ENCODE results near the gene CYRIA. TPM values are rescaled to one million over a fixed set of nuclear protein-coding genes. Genes with fewer than 3 reads are reported as not detected.

Gene CYRIA
- total RNA-seq, 1 donor from 2014 or later = 1.0 TPM

GRCh38 chr2:16677875-16678274, 12.2 kb upstream of the CYRIA start:
- Histone ChIP-seq H3K79me2 (ENCODE audit: low read depth) (no peaks in the 10 kb centered on the region), H2AFZ (replicated peaks) (no peak overlapping the region), H3K4me3 (no peak overlapping the region), H4K20me1 (ENCODE audit: low read depth) (no peaks in the 10 kb centered on the region), H3F3A (ENCODE audit: low read depth) (no peaks in the 10 kb centered on the region), H3K27me3 (peaks cover 7% of the 10 kb centered on the region), H3K36me3 (no peaks in the 10 kb centered on the region), H3K9ac (no peak overlapping the region), H3K4me1 (no peaks in the 10 kb centered on the region), H3K9me3 (ENCODE audit: low read depth) (peaks cover 6% of the 10 kb centered on the region), H3K27ac (no peak overlapping the region), H3K4me2 (no peak overlapping the region)
- no peak for DNase-seq (ENCODE audit: low spot score)
- H3K27me3 Mint-ChIP-seq (ENCODE audit: insufficient read depth, low read depth) = no peaks in the 10 kb centered on the region
- H3K4me1 Mint-ChIP-seq = peaks cover 3% of the 10 kb centered on the region
- H3K36me3 Mint-ChIP-seq = no peaks in the 10 kb centered on the region
- TF ChIP-seq EZH2phosphoT487 (IDR thresholded peaks at IDR 0.05) (no peak), EZH2 (IDR thresholded peaks at IDR 0.05) (no peak)
- TF ChIP-seq, protein P1, sequence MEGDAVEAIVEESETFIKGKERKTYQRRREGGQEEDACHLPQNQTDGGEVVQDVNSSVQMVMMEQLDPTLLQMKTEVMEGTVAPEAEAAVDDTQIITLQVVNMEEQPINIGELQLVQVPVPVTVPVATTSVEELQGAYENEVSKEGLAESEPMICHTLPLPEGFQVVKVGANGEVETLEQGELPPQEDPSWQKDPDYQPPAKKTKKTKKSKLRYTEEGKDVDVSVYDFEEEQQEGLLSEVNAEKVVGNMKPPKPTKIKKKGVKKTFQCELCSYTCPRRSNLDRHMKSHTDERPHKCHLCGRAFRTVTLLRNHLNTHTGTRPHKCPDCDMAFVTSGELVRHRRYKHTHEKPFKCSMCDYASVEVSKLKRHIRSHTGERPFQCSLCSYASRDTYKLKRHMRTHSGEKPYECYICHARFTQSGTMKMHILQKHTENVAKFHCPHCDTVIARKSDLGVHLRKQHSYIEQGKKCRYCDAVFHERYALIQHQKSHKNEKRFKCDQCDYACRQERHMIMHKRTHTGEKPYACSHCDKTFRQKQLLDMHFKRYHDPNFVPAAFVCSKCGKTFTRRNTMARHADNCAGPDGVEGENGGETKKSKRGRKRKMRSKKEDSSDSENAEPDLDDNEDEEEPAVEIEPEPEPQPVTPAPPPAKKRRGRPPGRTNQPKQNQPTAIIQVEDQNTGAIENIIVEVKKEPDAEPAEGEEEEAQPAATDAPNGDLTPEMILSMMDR (IDR thresholded peaks at IDR 0.05) = no peak
- peaks cover 10% of the 10 kb centered on the region for H3K9me3 Mint-ChIP-seq
- no peak overlapping the region for H3K27ac Mint-ChIP-seq
- no peak overlapping the region for H3K4me3 Mint-ChIP-seq

DNA sequence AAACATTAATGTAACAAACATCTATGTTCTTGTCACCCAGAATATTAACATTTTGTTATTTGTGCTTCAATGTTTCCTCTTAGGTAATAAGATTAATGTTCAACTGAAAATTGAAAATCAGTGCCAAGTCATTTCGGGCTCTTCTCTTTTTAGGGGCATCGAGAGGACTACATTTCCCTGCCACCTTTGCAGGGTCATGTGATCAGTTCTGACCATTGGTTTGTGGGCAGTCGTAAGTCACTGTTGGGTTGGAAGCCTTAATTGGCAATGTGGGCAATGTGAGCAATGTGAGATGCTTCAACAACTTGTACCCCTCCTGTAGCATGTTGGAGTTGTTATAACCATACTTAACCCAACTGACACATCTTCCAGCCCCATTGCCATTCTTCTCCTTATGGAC, 10.1 kb upstream of the CYRIA start:
- H3K36me3 Mint-ChIP-seq = no peaks in the 10 kb centered on the region
- Histone ChIP-seq H3K36me3 (no peaks in the 10 kb centered on the region), H3K4me3 (no peak overlapping the region), H3K27ac (no peak overlapping the region), H3K27me3 (peaks cover 7% of the 10 kb centered on the region), H3K4me2 (no peak overlapping the region), H2AFZ (replicated peaks) (no peak overlapping the region), H3K79me2 (ENCODE audit: low read depth) (no peaks in the 10 kb centered on the region), H3F3A (ENCODE audit: low read depth) (no peaks in the 10 kb centered on the region), H3K4me1 (no peaks in the 10 kb centered on the region), H4K20me1 (ENCODE audit: low read depth) (no peaks in the 10 kb centered on the region), H3K9ac (no peak overlapping the region), H3K9me3 (ENCODE audit: low read depth) (peaks cover 6% of the 10 kb centered on the region)
- H3K9me3 Mint-ChIP-seq = peaks cover 10% of the 10 kb centered on the region
- no peak overlapping the region for H3K27ac Mint-ChIP-seq
- TF ChIP-seq EZH2 (IDR thresholded peaks at IDR 0.05) (no peak), EZH2phosphoT487 (IDR thresholded peaks at IDR 0.05) (no peak)
- TF ChIP-seq, protein P1 (IDR thresholded peaks at IDR 0.05) = no peak
- H3K4me1 Mint-ChIP-seq = peaks cover 3% of the 10 kb centered on the region
- no peak for DNase-seq (ENCODE audit: low spot score)
- H3K27me3 Mint-ChIP-seq (ENCODE audit: insufficient read depth, low read depth) = no peaks in the 10 kb centered on the region
- no peak overlapping the region for H3K4me3 Mint-ChIP-seq

- no peak overlapping the region for H2AFZ ChIP-seq (replicated peaks)
- Mint-ChIP-seq H3K4me3 (no peak overlapping the region), H3K27ac (no peak overlapping the region), H3K36me3 (no peaks in the 10 kb centered on the region), H3K9me3 (peaks cover 8% of the 10 kb centered on the region), H3K27me3 (ENCODE audit: insufficient read depth, low read depth) (no peaks in the 10 kb centered on the region), H3K4me1 (peaks cover 8% of the 10 kb centered on the region)
- H3K4me1 ChIP-seq = no peaks in the 10 kb centered on the region
- no peak overlapping the region for H3K9ac ChIP-seq
- H3K36me3 ChIP-seq = no peaks in the 10 kb centered on the region
- TF ChIP-seq, protein P1 (IDR thresholded peaks at IDR 0.05) = no peak
- TF ChIP-seq EZH2phosphoT487 (IDR thresholded peaks at IDR 0.05) (no peak), EZH2 (IDR thresholded peaks at IDR 0.05) (no peak)
- no peaks in the 10 kb centered on the region for H3K27me3 ChIP-seq
- H3K4me2 ChIP-seq = no peak overlapping the region
- H3K27ac ChIP-seq = no peak overlapping the region
- no peak overlapping the region for H3K4me3 ChIP-seq
- no peaks in the 10 kb centered on the region for H3K79me2 ChIP-seq (ENCODE audit: low read depth)
- no peaks in the 10 kb centered on the region for H3F3A ChIP-seq (ENCODE audit: low read depth)
- no peaks in the 10 kb centered on the region for H4K20me1 ChIP-seq (ENCODE audit: low read depth)
- DNase-seq (ENCODE audit: low spot score) = no peak
- H3K9me3 ChIP-seq (ENCODE audit: low read depth) = peaks cover 6% of the 10 kb centered on the region
These were observed 8.5 kb upstream of the CYRIA start for GRCh38 chr2:16674154-16674553.

Measured in neural progenitor cell (in vitro differentiated cells).